WTC11 (cell line): ENCODE data around the gene FASN.

ENCODE experiments used
- CBFB ChIP-seq: sonication (generic); formaldehyde crosslinking; IDR thresholded peaks from 2 replicates; pipeline ENCODE4 v1.8.1; 2022; ENCODE audit warnings: mild to moderate bottlenecking, low read depth, missing genetic modification reagents
- ELF4 ChIP-seq: sonication (generic); formaldehyde crosslinking; IDR thresholded peaks from 2 replicates; pipeline ENCODE4 v1.8.1; 2022; ENCODE audit warnings: low read depth, mild to moderate bottlenecking, moderate library complexity, missing genetic modification reagents
- FOXJ3 ChIP-seq: sonication (generic); formaldehyde crosslinking; IDR thresholded peaks from 2 replicates; pipeline ENCODE4 v1.9.0; 2021; ENCODE audit warnings: missing genetic modification reagents, mild to moderate bottlenecking, borderline replicate concordance
- GABPB1 ChIP-seq: sonication (generic); formaldehyde crosslinking; IDR thresholded peaks from 2 replicates; pipeline ENCODE4 v1.8.1; 2023; ENCODE audit warnings: mild to moderate bottlenecking, missing genetic modification reagents
- NFYB ChIP-seq: sonication (generic); formaldehyde crosslinking; conservative IDR thresholded peaks from 2 replicates; pipeline ENCODE4 v1.8.0; 2022; ENCODE audit warnings: low read depth, missing genetic modification reagents
- TF ChIP-seq, protein P1 (sequence below): fragments of 200-600 bp; IDR thresholded peaks from 2 replicates; pipeline ENCODE4 v1.8.0; 2022; ENCODE audit warnings: antibody characterized with exemption
- TF ChIP-seq, protein P2 (sequence below): sonication (generic); formaldehyde crosslinking; IDR thresholded peaks from 2 replicates; pipeline ENCODE4 v1.8.0; 2022; ENCODE audit warnings: mild to moderate bottlenecking, missing genetic modification reagents
- TF ChIP-seq, protein P3 (sequence below): sonication (generic); formaldehyde crosslinking; IDR thresholded peaks from 2 replicates; pipeline ENCODE4 v1.8.1; 2023; ENCODE audit warnings: mild to moderate bottlenecking, missing genetic modification reagents
- TF ChIP-seq, protein P4 (sequence below): sonication (generic); formaldehyde crosslinking; IDR thresholded peaks from 2 replicates; pipeline ENCODE4 v1.8.1; 2022; ENCODE audit warnings: low read depth, mild to moderate bottlenecking, moderate library complexity, missing genetic modification reagents, borderline replicate concordance
- TF ChIP-seq, protein P5 (sequence below): sonication (generic); formaldehyde crosslinking; IDR thresholded peaks from 2 replicates; pipeline ENCODE4 v1.8.0; 2022; ENCODE audit warnings: mild to moderate bottlenecking, missing genetic modification reagents

DNA sequence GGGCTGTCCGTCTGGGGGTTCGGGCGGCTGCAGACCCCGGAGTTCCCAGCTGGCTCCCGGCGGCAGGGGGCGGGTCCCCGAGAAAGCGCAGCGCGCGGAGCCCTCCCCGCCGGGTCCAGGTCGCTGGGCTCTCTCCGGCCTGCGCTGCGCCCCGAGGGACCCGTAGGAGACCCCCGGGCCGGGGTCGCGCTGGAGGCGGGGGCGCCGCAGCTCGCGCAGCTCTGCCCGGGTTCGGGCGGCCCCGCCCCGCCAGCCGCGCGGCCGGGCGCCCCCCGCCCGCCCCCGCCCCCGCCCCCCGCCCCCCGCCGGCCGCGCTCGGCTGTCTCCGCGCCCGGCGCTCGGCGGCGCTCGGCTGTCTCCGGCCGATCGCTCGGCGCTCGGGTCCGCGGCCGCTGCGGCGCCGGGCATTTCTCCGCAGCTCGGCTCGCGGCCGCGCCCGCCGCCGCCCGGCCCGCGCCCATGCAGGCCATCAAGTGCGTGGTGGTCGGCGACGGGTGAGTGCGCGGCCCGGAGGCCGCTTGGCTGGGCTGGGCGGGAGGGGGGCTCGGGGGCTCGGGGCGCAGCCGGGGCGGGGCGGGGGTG, 66.6 kb downstream of the FASN start, which contains the start of gene RAC3:
- TF ChIP-seq, protein P1, sequence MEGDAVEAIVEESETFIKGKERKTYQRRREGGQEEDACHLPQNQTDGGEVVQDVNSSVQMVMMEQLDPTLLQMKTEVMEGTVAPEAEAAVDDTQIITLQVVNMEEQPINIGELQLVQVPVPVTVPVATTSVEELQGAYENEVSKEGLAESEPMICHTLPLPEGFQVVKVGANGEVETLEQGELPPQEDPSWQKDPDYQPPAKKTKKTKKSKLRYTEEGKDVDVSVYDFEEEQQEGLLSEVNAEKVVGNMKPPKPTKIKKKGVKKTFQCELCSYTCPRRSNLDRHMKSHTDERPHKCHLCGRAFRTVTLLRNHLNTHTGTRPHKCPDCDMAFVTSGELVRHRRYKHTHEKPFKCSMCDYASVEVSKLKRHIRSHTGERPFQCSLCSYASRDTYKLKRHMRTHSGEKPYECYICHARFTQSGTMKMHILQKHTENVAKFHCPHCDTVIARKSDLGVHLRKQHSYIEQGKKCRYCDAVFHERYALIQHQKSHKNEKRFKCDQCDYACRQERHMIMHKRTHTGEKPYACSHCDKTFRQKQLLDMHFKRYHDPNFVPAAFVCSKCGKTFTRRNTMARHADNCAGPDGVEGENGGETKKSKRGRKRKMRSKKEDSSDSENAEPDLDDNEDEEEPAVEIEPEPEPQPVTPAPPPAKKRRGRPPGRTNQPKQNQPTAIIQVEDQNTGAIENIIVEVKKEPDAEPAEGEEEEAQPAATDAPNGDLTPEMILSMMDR = no peak
- TF ChIP-seq, protein P2, sequence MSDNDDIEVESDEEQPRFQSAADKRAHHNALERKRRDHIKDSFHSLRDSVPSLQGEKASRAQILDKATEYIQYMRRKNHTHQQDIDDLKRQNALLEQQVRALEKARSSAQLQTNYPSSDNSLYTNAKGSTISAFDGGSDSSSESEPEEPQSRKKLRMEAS (CRISPR knock-in tag) = no peak
- TF ChIP-seq, protein P3, sequence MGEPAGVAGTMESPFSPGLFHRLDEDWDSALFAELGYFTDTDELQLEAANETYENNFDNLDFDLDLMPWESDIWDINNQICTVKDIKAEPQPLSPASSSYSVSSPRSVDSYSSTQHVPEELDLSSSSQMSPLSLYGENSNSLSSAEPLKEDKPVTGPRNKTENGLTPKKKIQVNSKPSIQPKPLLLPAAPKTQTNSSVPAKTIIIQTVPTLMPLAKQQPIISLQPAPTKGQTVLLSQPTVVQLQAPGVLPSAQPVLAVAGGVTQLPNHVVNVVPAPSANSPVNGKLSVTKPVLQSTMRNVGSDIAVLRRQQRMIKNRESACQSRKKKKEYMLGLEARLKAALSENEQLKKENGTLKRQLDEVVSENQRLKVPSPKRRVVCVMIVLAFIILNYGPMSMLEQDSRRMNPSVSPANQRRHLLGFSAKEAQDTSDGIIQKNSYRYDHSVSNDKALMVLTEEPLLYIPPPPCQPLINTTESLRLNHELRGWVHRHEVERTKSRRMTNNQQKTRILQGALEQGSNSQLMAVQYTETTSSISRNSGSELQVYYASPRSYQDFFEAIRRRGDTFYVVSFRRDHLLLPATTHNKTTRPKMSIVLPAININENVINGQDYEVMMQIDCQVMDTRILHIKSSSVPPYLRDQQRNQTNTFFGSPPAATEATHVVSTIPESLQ (CRISPR knock-in tag) = no peak
- TF ChIP-seq GABPB1 (CRISPR knock-in tag) = no peak
- no peak for TF ChIP-seq CBFB (CRISPR knock-in tag)
- TF ChIP-seq, protein P4, sequence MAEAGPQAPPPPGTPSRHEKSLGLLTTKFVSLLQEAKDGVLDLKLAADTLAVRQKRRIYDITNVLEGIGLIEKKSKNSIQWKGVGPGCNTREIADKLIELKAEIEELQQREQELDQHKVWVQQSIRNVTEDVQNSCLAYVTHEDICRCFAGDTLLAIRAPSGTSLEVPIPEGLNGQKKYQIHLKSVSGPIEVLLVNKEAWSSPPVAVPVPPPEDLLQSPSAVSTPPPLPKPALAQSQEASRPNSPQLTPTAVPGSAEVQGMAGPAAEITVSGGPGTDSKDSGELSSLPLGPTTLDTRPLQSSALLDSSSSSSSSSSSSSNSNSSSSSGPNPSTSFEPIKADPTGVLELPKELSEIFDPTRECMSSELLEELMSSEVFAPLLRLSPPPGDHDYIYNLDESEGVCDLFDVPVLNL (CRISPR knock-in tag) = no peak
- no peak for TF ChIP-seq ELF4
- TF ChIP-seq, protein P5, sequence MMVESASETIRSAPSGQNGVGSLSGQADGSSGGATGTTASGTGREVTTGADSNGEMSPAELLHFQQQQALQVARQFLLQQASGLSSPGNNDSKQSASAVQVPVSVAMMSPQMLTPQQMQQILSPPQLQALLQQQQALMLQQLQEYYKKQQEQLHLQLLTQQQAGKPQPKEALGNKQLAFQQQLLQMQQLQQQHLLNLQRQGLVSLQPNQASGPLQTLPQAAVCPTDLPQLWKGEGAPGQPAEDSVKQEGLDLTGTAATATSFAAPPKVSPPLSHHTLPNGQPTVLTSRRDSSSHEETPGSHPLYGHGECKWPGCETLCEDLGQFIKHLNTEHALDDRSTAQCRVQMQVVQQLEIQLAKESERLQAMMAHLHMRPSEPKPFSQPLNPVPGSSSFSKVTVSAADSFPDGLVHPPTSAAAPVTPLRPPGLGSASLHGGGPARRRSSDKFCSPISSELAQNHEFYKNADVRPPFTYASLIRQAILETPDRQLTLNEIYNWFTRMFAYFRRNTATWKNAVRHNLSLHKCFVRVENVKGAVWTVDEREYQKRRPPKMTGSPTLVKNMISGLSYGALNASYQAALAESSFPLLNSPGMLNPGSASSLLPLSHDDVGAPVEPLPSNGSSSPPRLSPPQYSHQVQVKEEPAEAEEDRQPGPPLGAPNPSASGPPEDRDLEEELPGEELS (CRISPR knock-in tag) = no peak
- TF ChIP-seq FOXJ3 (CRISPR knock-in tag) = no peak
- TF ChIP-seq NFYB (CRISPR knock-in tag) = no peak
